Measurements from ENCODE around the gene NCR3LG1. TPM values are rescaled to one million over a fixed set of nuclear protein-coding genes. Genes with fewer than 3 reads are reported as not detected.

NCR3LG1 gene
- polyA plus RNA-seq, 1 of the 3 experiments (the other 2 are of a cell fraction), result 0.67 TPM

GRCh38 chr11:17402486-17402885 is 50.9 kb downstream of the NCR3LG1 start (continued):
- TF ChIP-seq CTCF (IDR thresholded peaks at IDR 0.05), result no peak

- Histone ChIP-seq H3K9me2 (no peaks in the 10 kb centered on the region), H4K20me1 (ENCODE audit: insufficient read depth) (no peaks in the 10 kb centered on the region), H3K36me3 (replicated peaks in 1 of 2; ENCODE audit: control insufficient read depth in 1 of 2, insufficient read depth in 2 of 2, low read length in 1 of 2) (no peaks in the 10 kb centered on the region), H2AFZ (ENCODE audit: low read depth) (no peak overlapping the region), H3K27ac (ENCODE audit: low read depth in 2 of 2, low read length in 1 of 2) (no peak overlapping the region), H3K9me3 (no peaks in the 10 kb centered on the region), H3F3A (replicated peaks; ENCODE audit: insufficient read depth) (no peaks in the 10 kb centered on the region), H3K27me3 (ENCODE audit: insufficient read depth) (no peaks in the 10 kb centered on the region), H3K4me3 (ENCODE audit: low read depth in 2 of 2, low read length in 1 of 2) (no peak overlapping the region), H3K9ac (no peak overlapping the region), H3K4me1 (ENCODE audit: control insufficient read depth in 1 of 2, insufficient read depth in 2 of 2, low read depth in 1 of 2, low read length in 1 of 2) (peaks cover 0 to 16% of the 10 kb centered on the region in 2 experiments; a peak in 1 of 4 replicates), H3K79me2 (ENCODE audit: insufficient read depth) (no peaks in the 10 kb centered on the region), H3K4me2 (no peak overlapping the region)
- TF ChIP-seq ELF1 (IDR thresholded peaks at IDR 0.05) (no peak), RCOR1 (IDR thresholded peaks at IDR 0.05; ENCODE audit: low read length) (no peak), TAF1 (IDR thresholded peaks at IDR 0.05; ENCODE audit: borderline replicate concordance, low read depth, low read length) (no peak), EZH2phosphoT487 (IDR thresholded peaks at IDR 0.05; ENCODE audit: borderline replicate concordance, low read depth) (no peak), RXRA (IDR thresholded peaks at IDR 0.05; ENCODE audit: borderline replicate concordance, low read depth) (no peak), FOSL2 (IDR thresholded peaks at IDR 0.05; ENCODE audit: borderline replicate concordance, low read depth) (no peak), USF2 (IDR thresholded peaks at IDR 0.05; ENCODE audit: borderline replicate concordance, low read depth, low read length) (no peak), EP300 (IDR thresholded peaks at IDR 0.05; ENCODE audit: borderline replicate concordance in 1 of 2, low read depth in 1 of 2, low read length in 1 of 2) (no peak), MXI1 (IDR thresholded peaks at IDR 0.05; ENCODE audit: low read depth, low read length) (no peak), JUND (IDR thresholded peaks at IDR 0.05) (no peak), NRF1 (IDR thresholded peaks at IDR 0.05; ENCODE audit: low read depth, low read length) (no peak), FOXM1 (IDR thresholded peaks at IDR 0.05; ENCODE audit: low read depth) (no peak)
- ChIA-PET CTCF (interaction anchor here (0.9 to 2.5 kb wide), 9 partner anchors 8 to 100 kb away, joined by 3 to 10 read pairs (median 7); no protein-coding TSS in a partner anchor), POLR2A (no interaction called here)
- DNase-seq, result no peak
- WGBS (ENCODE audit: low lambda C conversion rate), result 74% methylated on average over 18 of the region's 18 CpGs
Observed at GRCh38 chr11:17403980-17404759, 52.6 kb downstream of the NCR3LG1 start.
